GM19238 (cell line): Measurements from ENCODE around the gene DUSP15.
"Not testable (repeated sequence)": the region's sequence is repeated elsewhere in the genome, so short reads cannot be mapped to it uniquely, and the experiment has no call there.

ENCODE experiments used
- DNase-seq: peaks from one replicate; pipeline ENCODE4 v3.0.0; 2011; ENCODE audit warnings: low spot score; ENCODE audit not compliant: insufficient read length

DUSP15 gene

GRCh38 chr20:31822421-31823330 is 47.7 kb downstream of the DUSP15 start:
- DNase-seq = peak; percentile 84

GRCh38 chr20:31821427-31821826 is 48.9 kb downstream of the DUSP15 start:
- DNase-seq = no peak

GRCh38 chr20:31820228-31820627 is 50.1 kb downstream of the DUSP15 start:
- no peak for DNase-seq

DNA sequence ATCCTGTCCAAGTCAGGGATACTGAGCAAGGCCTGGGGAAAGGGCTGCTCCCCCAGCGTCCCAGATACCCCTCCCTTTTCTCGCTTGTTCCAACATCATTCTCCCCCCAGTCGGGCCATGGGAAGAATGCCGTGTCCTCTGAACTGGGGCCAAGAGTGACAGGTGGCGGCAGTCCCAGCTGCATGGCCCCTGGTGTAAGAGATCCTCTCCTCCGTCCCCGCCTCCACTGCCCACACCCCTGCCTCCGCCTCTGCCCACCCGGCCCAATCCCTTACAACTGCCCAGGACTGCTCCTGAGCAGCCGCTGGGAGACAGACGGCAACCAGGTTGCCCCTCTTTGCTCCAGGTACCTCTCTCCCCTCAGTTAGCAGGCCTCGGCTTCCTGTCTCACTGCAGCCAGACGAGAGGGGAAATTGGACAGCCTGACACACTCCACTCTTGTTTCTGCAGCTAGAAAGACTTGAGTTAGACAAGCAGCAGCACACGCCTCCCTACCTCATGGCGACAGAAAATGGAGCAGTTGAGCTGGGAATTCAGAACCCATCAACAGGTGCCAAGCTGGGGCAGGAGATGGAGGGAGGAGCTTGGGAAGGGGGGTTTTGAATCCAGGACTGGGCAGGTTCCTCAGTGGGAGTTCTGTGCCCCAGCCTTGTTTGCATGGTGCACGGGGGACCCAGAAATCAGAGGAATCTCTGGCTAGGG is 51.1 kb downstream of the DUSP15 start, which contains the start of gene MYLK2:
TSS of gene MYLK2 (plus strand) at position 274 of the 702 bp plus-strand sequence. CDS start at position 499, 225 bp downstream.
- DNase-seq = no peak

- no peak for DNase-seq
Measured at GRCh38 chr20:31818376-31818908, 51.9 kb downstream of the DUSP15 start.

DNA sequence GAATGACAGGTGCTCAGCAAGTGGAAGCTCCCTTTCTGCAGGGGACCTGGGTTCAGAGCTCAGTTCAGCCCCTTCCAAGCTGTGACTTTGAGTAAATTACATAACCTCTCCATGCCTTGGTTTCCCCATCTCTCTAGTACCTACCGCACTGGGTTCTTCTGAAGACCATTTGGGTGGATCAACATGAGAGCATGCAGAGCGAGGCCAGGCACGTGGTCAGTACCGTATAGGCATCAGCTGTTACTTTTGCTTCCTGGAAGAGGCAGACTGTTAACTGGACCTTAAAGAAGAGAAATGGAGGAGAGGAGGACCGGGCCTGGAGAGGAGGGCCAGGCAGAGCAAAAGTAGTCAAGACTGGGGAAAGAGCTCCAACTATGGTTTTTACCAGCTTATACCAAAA is 52.9 kb downstream of the DUSP15 start:
- DNase-seq = no peak

- no peak for DNase-seq
Measured at GRCh38 chr20:31816221-31816620, 54.1 kb downstream of the DUSP15 start.

DNA sequence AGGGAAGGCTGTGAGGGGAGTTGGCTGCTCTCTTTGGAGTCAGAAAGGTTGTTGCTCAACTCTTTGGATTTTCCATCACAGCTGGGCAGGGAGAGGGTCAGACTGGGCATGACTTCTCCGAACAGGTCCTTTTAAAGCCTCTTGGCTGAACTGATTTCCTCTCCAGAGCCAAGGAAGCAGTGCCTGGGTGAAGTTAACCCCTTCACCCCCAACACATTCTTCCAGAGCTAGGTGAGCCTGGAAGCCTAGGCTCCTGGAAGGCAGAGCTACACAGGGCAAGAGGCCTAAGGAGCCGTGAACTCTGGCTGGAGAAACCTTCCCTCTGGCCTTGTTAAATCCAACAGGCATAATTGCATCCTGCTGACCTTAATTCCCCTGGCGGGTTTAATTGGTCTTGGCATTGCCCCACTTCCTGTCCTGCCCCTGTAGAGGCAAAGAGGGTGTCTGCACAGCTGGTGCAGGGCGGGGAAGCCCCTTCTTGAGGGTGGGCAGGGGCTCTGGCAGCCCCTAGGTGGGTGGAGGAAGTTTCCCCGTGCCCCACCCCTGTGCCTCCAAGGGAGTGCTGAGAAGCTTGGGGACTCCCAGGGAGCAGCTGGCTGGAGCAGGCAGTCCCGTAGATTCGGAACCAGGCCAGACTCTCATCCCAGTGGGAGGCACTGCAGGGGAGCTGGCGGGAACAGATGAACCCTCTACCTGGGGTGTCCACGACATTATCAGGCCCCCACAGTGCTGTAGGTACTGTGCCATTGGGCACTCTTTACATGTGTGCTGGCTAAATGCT is 54.7 kb downstream of the DUSP15 start:
- DNase-seq = no peak

GRCh38 chr20:31814142-31814541 is 56.2 kb downstream of the DUSP15 start:
- not testable (repeated sequence) for DNase-seq

GRCh38 chr20:31813611-31814010 is 56.7 kb downstream of the DUSP15 start:
- no peak for DNase-seq

GRCh38 chr20:31811796-31812728 is 58.3 kb downstream of the DUSP15 start:
- DNase-seq = no peak

DNA sequence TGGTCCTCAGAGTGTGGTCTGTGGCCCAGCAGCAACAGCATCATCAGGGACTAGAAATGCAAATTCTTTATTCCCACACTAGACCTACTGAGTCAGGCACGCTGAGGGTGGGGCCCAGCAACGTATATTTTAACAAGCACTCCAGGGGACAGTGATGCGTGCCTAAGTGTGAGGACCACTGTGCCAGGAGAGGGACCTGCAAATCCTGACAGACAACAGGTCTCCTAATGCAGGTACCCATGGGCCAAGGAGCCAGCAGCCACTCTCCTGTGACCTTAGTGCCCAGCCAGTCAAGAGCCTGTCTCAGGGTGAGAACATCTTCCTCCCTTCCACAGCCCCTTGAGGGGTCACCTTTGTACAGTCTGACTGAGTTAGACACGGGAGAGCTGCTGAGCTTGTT is 59.1 kb downstream of the DUSP15 start:
- DNase-seq = no peak
